C4-2B (cell line): Measurements from ENCODE around the gene CINP.
"Not testable (repeated sequence)": the region's sequence is repeated elsewhere in the genome, so short reads cannot be mapped to it uniquely, and the experiment has no call there.

Experiments
- H3K27ac ChIP-seq: fragments of 450-650 bp; 2 replicates; pipeline ENCODE4 v1.5.1; 2017
- CTCF ChIP-seq: fragments of 450-650 bp; conservative IDR thresholded peaks from 2 replicates; pipeline ENCODE4 v1.5.1; 2017; ENCODE audit warnings: mild to moderate bottlenecking
- ZFX ChIP-seq: fragments of 450-650 bp; IDR thresholded peaks from 2 replicates; pipeline ENCODE4 v1.6.1; 2017

The CINP gene

GRCh38 chr14:102316338-102316742 lies 46.4 kb downstream of the CINP start:
- TF ChIP-seq ZFX = no peak
- no peak for TF ChIP-seq CTCF
- peak overlapping the region; percentile 62 for H3K27ac ChIP-seq

GRCh38 chr14:102315121-102315520 lies 47.6 kb downstream of the CINP start:
- H3K27ac ChIP-seq = no peak overlapping the region
- TF ChIP-seq CTCF (no peak), ZFX (no peak)

GRCh38 chr14:102314242-102315011 lies 48.3 kb downstream of the CINP start:
- peak overlapping the region; percentile 25 for H3K27ac ChIP-seq
- TF ChIP-seq ZFX = no peak
- peak; percentile 99 for TF ChIP-seq CTCF

- peak within 1 kb of the TSS; percentile 25 for H3K27ac ChIP-seq
- no peak for TF ChIP-seq ZFX
- TF ChIP-seq CTCF = no peak
Observed at GRCh38 chr14:102304611-102305506, 57.8 kb downstream of the CINP start, which contains the start of gene MOK. TSS of gene MOK (minus strand) at chr14:102305164. CDS start at chr14:102304968, 196 bp downstream.

GRCh38 chr14:102303664-102304063 lies 59.0 kb downstream of the CINP start:
- no peak overlapping the region for H3K27ac ChIP-seq
- no peak for TF ChIP-seq CTCF
- no peak for TF ChIP-seq ZFX

GRCh38 chr14:102298303-102299070 lies 64.2 kb downstream of the CINP start:
- not testable (repeated sequence) for H3K27ac ChIP-seq
